GM18868 (cell line): ENCODE results near the gene PLXDC2.

Source experiments
- ATAC-seq: cut with Tn5 transposase; IDR thresholded peaks from one replicate; pipeline ENCODE4 v1.9.1; 2021; ENCODE audit warnings: mild to moderate bottlenecking, moderate library complexity; ENCODE audit not compliant: unreplicated experiment

Gene PLXDC2

GRCh38 chr10:20254078-20254477, 437.8 kb downstream of the PLXDC2 start:
- ATAC-seq, result no peak

DNA sequence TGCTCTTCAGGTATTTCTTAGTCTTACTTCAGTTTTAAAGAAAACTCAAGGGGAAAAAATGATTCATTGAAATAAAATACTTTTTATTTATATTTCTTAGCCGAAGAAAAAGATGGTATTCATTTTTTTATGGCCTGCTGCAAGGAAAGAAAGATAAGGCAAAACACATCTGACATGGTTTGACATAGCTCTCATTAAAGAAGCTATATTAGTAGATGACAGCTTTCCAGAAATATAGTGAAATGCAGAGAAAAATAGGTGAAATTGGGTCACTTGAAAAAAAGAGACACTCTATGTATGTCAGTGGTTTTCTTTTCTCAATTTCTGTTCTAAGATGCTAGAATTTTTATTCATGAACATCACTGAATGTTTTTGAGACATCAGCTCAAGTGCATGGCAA, 438.3 kb downstream of the PLXDC2 start:
- ATAC-seq, result no peak

- ATAC-seq, result no peak
Measured at GRCh38 chr10:20256969-20257368, 440.7 kb downstream of the PLXDC2 start.

GRCh38 chr10:20257422-20257821, 441.2 kb downstream of the PLXDC2 start:
- ATAC-seq, result no peak

GRCh38 chr10:20265146-20265545, 448.9 kb downstream of the PLXDC2 start:
- no peak for ATAC-seq

DNA sequence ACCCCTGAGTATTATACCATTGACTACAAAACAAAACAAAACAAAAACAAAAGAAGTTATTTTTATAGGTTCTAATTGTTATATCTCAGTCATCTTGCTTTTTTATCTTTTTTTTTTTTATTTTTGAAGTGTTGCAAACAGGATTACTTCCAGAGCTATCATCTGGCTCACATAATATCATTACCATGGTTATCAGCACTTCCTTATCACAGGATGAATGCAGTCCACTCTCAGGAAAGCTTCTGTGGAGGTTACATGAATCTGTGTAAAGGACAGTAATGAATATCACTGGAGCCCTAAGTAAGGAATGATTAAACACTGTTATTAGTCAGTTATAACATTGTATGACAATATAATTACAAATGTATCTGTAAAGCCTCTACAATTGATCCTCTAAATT, 451.5 kb downstream of the PLXDC2 start:
- no peak for ATAC-seq

GRCh38 chr10:20271490-20271889, 455.3 kb downstream of the PLXDC2 start:
- ATAC-seq, result no peak

GRCh38 chr10:20272608-20273007, 456.4 kb downstream of the PLXDC2 start:
- ATAC-seq, result no peak

DNA sequence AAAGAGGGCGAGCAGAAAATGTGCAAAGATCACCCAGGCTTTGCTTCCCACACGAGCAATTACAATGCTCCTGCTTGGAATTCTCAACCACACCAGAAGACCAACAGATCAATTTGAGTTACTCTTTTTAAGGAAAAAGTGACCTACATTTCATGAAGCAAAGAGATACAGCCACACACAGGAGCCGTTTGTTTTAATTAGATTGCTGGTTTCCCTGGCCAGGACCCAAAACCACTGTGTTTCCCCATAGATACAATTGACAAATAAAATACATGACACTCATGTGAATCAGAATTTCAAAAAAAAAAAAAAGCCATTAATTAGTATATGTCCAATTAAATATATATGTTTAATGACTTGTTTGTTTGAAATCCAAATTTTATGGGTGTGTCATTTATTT, 458.3 kb downstream of the PLXDC2 start:
- no peak for ATAC-seq

DNA sequence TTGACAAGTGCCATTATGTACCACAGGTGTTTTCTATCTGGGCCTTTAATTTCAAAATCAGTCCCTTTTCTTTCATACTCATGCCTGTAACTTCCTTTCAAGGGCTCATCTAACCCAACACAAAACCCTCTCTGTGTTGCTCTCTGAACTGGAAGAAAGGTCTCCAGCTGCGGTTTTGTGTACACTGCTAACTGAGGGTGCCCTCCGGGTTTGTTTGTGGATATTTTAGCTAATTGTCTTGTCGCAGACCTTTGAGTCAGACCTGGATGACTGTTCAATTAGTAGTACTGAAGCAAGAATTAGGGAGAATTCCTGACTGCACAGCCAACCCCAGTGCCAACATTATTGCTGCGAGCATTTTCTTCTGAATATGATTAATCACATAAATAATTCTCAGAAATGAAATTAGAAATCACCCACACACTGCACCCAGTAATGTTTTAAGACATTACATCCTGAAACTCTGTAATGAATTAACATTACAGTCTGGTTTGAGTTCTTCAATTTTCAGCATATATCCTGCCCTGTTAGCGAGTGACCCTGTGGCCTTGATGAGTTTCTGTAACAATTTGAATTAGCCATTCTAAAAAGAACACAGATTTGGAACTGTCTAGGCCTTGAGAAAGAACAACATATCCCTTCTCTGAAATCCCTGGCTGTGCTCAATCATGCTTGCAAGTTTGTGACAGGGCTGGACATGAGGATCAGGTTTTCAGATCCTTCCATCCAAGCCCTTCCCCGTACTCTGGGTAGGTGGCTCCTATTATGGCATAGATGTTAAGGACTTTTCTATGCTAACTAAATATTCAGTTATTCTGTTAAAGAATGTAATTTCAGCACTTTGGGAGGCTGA, 460.1 kb downstream of the PLXDC2 start:
- no peak for ATAC-seq

- no peak for ATAC-seq
Measured at GRCh38 chr10:20277820-20278219, 461.6 kb downstream of the PLXDC2 start.

DNA sequence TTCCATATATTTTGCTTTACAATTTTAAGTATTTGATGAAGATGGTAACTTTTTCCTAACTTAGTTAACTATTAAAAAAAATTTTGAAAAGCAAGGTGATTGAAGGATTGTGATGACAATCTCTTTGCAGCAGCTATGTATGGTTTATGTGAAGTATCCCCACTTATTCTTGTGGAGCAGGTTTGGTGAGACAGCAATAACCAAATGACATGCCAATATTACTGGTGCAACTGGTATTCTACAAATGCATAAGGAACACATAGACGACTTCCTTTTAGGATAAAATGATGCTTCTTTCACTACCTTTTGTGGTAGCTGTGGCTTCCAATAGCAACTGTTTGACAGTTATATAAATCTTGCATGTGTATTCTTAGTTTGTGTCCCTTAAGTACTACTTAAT, 465.3 kb downstream of the PLXDC2 start:
- no peak for ATAC-seq

DNA sequence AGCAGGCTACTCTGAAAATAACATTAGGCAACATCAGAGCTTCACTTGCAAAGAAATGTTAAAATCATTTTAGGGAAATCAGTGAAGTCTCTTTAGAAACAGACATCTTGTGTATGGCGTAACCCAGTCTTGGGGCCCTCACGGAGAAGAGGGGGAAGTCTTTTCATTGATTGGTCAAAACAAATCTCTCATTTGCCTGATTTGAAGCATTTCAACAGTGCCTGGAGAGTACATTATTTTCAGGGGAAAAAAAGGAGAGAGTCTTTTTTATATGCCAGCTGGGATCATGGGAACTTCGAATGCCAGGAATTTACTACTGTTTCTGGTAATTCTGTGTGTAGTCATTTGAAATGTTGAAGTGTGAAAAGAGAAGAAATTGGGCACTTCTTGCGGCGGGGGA, 471.4 kb downstream of the PLXDC2 start:
- ATAC-seq, result no peak

GRCh38 chr10:20288060-20288459, 471.8 kb downstream of the PLXDC2 start:
- no peak for ATAC-seq

DNA sequence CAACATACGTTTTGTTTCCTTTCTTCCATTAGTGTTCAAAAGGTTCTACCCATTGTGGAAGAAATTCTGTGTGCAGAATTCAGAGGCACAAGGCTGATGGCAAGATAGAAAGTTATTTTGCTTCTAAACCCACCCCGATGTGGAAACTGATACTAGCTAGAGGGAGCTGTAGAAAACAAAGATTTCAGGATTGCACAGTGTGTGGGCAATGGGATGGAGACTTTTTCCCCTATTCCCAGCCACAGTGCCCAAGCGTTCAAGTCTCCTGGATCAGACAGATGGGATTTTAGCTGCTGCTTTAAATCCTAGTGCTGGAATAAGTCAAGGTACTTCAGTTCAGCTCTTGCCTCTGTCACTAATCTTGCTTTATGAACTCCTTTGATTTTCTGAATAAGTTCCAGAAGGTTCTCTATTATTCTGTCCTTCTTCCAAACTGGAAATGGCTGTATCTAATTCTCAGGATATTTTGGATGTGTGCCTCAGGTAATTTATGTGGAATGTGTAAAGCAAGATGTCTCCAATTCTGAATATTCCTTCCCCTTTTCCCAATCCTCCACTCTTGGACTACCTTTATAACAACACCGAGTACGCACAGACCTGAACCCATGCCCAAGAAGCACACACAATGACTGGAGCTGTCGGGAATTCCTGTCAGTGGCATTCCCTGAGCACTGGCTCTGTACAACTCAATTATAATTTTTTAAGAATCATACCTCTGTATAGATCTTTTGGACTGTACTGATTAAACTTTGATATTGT, 473.0 kb downstream of the PLXDC2 start:
- ATAC-seq, result no peak

DNA sequence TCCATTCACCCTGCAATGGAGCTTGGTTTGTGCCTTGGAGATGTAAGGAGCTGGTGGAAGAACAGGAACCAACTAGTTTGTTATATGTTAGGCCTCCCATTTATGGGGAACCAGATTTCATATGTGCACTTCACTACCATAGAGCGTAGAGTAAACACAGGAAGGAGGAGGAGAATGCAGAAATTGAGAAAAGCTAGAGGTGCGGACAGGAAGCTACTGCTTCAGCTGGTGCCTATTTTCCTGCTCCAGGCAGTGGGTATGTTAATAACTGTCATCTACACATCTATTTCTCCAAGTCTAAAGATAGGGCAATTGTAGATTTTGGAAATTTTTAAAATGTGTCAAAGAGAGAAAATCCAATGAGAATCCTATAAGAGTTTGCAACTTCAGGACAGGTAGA, 482.2 kb downstream of the PLXDC2 start:
- no peak for ATAC-seq

GRCh38 chr10:20299034-20299736, 483.0 kb downstream of the PLXDC2 start:
- no peak for ATAC-seq

DNA sequence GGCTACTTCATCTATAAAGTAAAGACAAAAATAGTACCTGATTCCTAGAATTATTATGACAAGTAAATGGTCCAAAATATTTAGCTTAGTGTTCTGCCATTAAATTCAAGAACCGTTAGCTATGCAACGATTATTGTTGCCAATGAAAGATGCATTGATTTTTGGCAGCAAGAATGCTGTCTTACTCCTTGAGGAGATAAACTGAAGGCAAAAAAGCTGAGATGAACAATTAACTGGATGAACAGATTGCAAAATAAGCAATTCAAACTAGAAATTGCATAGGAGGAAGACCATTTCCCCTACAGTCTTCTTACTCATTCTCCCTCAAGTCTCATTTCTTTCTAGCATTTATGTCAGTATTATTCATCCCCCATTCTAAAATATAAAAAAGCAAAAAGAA, 484.5 kb downstream of the PLXDC2 start:
- no peak for ATAC-seq

DNA sequence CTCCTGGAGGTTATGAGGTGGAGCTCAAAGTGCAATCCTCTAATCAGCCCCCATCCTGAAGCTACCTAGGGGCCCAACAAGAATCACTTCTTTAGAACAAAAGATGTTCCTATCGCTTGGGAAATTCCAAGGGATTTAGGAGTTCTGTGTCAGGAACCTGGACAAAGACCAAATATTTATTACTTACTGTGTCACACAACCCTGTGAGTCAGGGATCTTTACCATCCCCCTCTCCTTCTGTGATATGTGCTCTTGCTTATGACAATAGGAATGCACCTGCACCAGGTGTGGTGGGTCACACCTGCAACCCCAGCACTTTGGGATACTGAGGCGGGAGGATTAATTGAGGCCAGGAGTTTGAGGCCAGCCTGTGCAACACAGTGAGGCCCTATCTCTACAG, 485.8 kb downstream of the PLXDC2 start:
- no peak for ATAC-seq

DNA sequence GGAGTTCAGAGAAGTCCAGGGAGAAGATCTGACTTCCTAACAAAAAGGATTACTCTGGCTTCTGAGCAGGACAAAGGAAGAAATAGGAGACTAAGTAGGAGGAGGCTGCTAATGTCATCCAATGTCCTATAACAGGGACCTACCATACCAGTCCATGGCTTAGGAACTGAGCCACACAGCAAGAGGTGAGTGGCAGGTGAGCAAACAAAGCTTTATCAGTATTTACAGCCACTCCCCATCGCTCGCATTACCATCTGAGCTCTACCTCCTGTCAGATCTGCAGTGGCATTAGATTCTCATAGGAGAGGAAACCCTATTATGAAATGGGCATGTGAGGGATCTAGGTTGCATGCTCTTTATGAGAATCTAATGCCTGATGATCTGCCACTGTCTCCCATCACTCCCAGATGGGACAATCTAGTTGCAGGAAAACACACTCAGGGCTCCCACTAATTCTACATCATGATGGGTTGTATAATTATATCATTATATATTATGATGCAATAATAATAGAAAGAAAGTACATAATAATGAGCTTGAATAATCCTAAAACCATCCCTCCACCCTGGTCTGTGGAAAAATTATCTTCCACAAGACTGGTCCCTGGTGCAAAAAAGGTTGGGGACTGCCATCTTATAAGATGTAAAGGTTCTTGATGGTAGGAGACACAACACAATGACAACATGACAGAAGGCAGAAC, 487.4 kb downstream of the PLXDC2 start:
- ATAC-seq, result no peak

- ATAC-seq, result no peak
Measured at GRCh38 chr10:20313665-20314064, 497.4 kb downstream of the PLXDC2 start.
